Measurements from ENCODE around the gene RNASE3. TPM values are rescaled to one million over a fixed set of nuclear protein-coding genes. Genes with fewer than 3 reads are reported as not detected.

Gene RNASE3
- total RNA-seq = not detected in 2 replicates

DNA sequence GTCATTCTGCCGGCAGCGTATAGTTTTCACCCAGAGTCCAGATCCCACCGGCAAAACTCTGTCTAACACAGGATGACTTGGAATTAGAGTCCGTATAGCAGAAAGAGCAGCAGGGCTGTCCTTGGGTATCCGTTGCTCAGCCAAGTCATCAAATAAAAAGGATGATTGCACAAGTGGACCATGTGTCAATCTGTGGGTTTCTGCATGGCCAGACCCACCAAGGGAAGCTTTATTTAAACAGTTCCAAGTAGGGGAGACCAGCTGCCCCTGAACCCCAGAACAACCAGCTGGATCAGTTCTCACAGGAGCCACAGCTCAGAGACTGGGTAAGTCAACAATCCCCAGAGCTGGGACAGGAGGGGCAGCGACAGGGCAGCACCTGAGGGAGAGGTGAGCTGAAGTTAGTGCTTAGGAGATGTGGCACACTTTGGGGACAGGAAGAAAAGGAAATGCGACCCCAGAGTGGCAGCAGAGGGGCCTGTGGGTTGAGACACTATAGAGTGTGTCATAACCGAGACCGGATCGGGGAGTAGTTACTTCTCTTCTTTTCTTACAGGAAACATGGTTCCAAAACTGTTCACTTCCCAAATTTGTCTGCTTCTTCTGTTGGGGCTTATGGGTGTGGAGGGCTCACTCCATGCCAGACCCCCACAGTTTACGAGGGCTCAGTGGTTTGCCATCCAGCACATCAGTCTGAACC, at the start of gene RNASE3:
TSS of gene RNASE3 (plus strand) at position 260 of the 700 bp plus-strand sequence. CDS start at position 562, 302 bp downstream.

Other genes with a start within 250 kb of the RNASE3 start
- gene OR6S1, start 249.7 kb upstream of the RNASE3 start, total RNA-seq = not detected in 2 replicates
- 9.0 and 11.1 TPM in 2 replicates for gene RNASE4, start 206.8 kb upstream of the RNASE3 start, total RNA-seq
- 1.5 and 5.4 TPM in 2 replicates for gene ANG, start 202.6 kb upstream of the RNASE3 start, total RNA-seq
- gene EDDM3A, start 145.5 kb upstream of the RNASE3 start, total RNA-seq = not detected in 2 replicates
- not detected in 2 replicates for gene EDDM3B, start 123.0 kb upstream of the RNASE3 start, total RNA-seq
- not detected in 2 replicates for gene RNASE6, start 110.1 kb upstream of the RNASE3 start, total RNA-seq
- gene RNASE1, start 88.5 kb upstream of the RNASE3 start, total RNA-seq = 1.1 and 1.5 TPM in 2 replicates
- gene RNASE2, start 64.1 kb downstream of the RNASE3 start, total RNA-seq = not detected in 2 replicates
- gene METTL17, start 98.6 kb downstream of the RNASE3 start, total RNA-seq = 36.6 and 60.7 TPM in 2 replicates
- 8.2 and 10.4 TPM in 2 replicates for gene SLC39A2, start 107.9 kb downstream of the RNASE3 start, total RNA-seq
- gene NDRG2, start 133.7 kb downstream of the RNASE3 start, total RNA-seq = 28.0 and 32.5 TPM in 2 replicates
- not detected in 2 replicates for gene TPPP2, start 138.8 kb downstream of the RNASE3 start, total RNA-seq
- gene RNASE13, start 143.4 kb downstream of the RNASE3 start, total RNA-seq = not detected in 2 replicates
- gene RNASE7, start 151.0 kb downstream of the RNASE3 start, total RNA-seq = 1.1 and 2.2 TPM in 2 replicates
- not detected in 2 replicates for gene RNASE8, start 166.4 kb downstream of the RNASE3 start, total RNA-seq
- 11.6 and 12.0 TPM in 2 replicates for gene ARHGEF40, start 178.9 kb downstream of the RNASE3 start, total RNA-seq
- gene ZNF219, start 207.3 kb downstream of the RNASE3 start, total RNA-seq = 34.0 and 48.0 TPM in 2 replicates
- 0.09 and 0.49 TPM in 2 replicates for gene TMEM253, start 209.7 kb downstream of the RNASE3 start, total RNA-seq